OCI-LY7 (cell line): ENCODE data around the gene ZNF827. TPM values are rescaled to one million over a fixed set of nuclear protein-coding genes. Genes with fewer than 3 reads are reported as not detected.

ENCODE experiments used
- BruUV-seq: library from RNA; stranded (reverse); fragments of 400-500 nt; replicated peaks from 2 replicates; lab custom pipeline; 2021; lab: Mats Ljungman, UMichigan
- CTCF ChIA-PET: fragments of 300-600 bp; sonication (Branson Sonifier 250); formaldehyde crosslinking; loops from one replicate; lab custom pipeline; 2022; ENCODE audit warnings: antibody characterized with exemption; ENCODE audit not compliant: unreplicated experiment; lab: Charles Lee
- POLR2A ChIA-PET: fragments of 300-600 bp; sonication (Branson Sonifier 250); formaldehyde crosslinking; loops from one replicate; lab custom pipeline; 2022; ENCODE audit warnings: antibody characterized with exemption; lab: Charles Lee
- DNase-seq: peaks from one replicate; pipeline ENCODE4 v3.0.0-alpha.2; 2015; ENCODE audit warnings: low spot score
- H2AFZ ChIP-seq: fragments of 200-600 bp; sonication (generic), shearing (Covaris generic); 2 replicates; pipeline ENCODE4 v1.6.1; 2014; ENCODE audit warnings: mild to moderate bottlenecking, antibody characterized with exemption, low read length, moderate library complexity
- H3K27ac ChIP-seq: fragments of 200-600 bp; sonication (generic); 2 replicates; pipeline ENCODE4 v1.5.1; 2014; ENCODE audit warnings: mixed run types, low read depth, mild to moderate bottlenecking, moderate library complexity, low read length, inconsistent platforms; ENCODE audit not compliant: poor library complexity, severe bottlenecking
- H3K36me3 ChIP-seq: fragments of 200-600 bp; sonication (generic); 2 replicates; pipeline ENCODE4 v1.6.1; 2014; ENCODE audit warnings: mild to moderate bottlenecking, antibody characterized with exemption, low read length, moderate library complexity, mixed read lengths; ENCODE audit not compliant: insufficient read depth
- H3K4me1 ChIP-seq: fragments of 200-600 bp; sonication (generic); 2 replicates; pipeline ENCODE4 v1.5.1; 2014; ENCODE audit warnings: mild to moderate bottlenecking, low read length; ENCODE audit not compliant: insufficient read depth, poor library complexity, severe bottlenecking
- H3K4me2 ChIP-seq: fragments of 200-600 bp; sonication (generic); 2 replicates; pipeline ENCODE4 v1.6.1; 2014; ENCODE audit warnings: mild to moderate bottlenecking, low read length
- H3K4me3 ChIP-seq: fragments of 200-600 bp; sonication (generic); 2 replicates; pipeline ENCODE4 v1.5.1; 2014; ENCODE audit warnings: mild to moderate bottlenecking, low read depth, low read length; ENCODE audit not compliant: poor library complexity, severe bottlenecking
- H3K79me2 ChIP-seq: fragments of 200-600 bp; sonication (generic); 2 replicates; pipeline ENCODE4 v1.6.1; 2016; ENCODE audit warnings: low read depth, mild to moderate bottlenecking, low read length, moderate library complexity, mixed read lengths; ENCODE audit not compliant: insufficient read depth
- H3K9me2 ChIP-seq: fragments of 200-600 bp; sonication (generic); 2 replicates; pipeline ENCODE4 v1.6.1; 2016; ENCODE audit warnings: mild to moderate bottlenecking, low read length, mixed read lengths; ENCODE audit not compliant: insufficient read depth
- H3K9me3 ChIP-seq: fragments of 200-600 bp; sonication (generic); 2 replicates; pipeline ENCODE4 v1.6.1; 2014; ENCODE audit warnings: mild to moderate bottlenecking, mixed run types, low read length, mixed read lengths
- H4K20me1 ChIP-seq: fragments of 200-600 bp; sonication (generic); 2 replicates; pipeline ENCODE4 v1.6.1; 2014; ENCODE audit warnings: mild to moderate bottlenecking, antibody characterized with exemption, low read length, moderate library complexity, mixed read lengths; ENCODE audit not compliant: insufficient read depth
- EZH2phosphoT487 ChIP-seq: fragments of 200-600 bp; sonication (generic); IDR thresholded peaks from 2 replicates; pipeline ENCODE4 v1.6.1; 2018; ENCODE audit warnings: low read depth, borderline replicate concordance, mild to moderate bottlenecking, mixed run types, antibody characterized with exemption, low read length, moderate library complexity, mixed read lengths
- intact Hi-C: fragments of 100-400 bp; cut with micrococcal nuclease; formaldehyde crosslinking; loops from one replicate; pipeline ENCODE4 v1.10.0; 2022; ENCODE audit not compliant: unreplicated experiment
- total RNA-seq, 2 experiments: library from RNA; depleted of rRNA in 1 of 2; stranded (reverse); fragments of >200 nt in 1 of 2; shearing (Covaris generic) in 1 of 2; gene quantifications; 2 replicates each; pipeline ENCODE4 v1.2.3, GENCODE V29; 2014 to 2022
- TF ChIP-seq, protein P1 (sequence below): fragments of 200-600 bp; sonication (generic); conservative IDR thresholded peaks from 2 replicates; pipeline ENCODE4 v1.5.1; 2014; ENCODE audit warnings: mild to moderate bottlenecking, antibody characterized with exemption, low read length, moderate library complexity, mixed read lengths

Gene ZNF827
- total RNA-seq, 2 experiments from 2014 or later = 15.1 to 42.9 TPM

- Histone ChIP-seq H3K36me3 (peaks cover 92% of the 10 kb centered on the region), H3K4me2 (no peak overlapping the region), H3K9me2 (no peaks in the 10 kb centered on the region), H3K4me3 (no peak overlapping the region), H3K9me3 (no peaks in the 10 kb centered on the region), H3K79me2 (no peaks in the 10 kb centered on the region), H4K20me1 (no peaks in the 10 kb centered on the region), H3K4me1 (no peaks in the 10 kb centered on the region), H2AFZ (no peak overlapping the region), H3K27ac (no peak overlapping the region)
- POLR2A ChIA-PET = interaction anchor here (0.6 to 0.7 kb wide), 2 partner anchors 21 to 32 kb away, joined by 3 to 4 read pairs; no protein-coding TSS in a partner anchor
- CTCF ChIA-PET = no interaction called here
- TF ChIP-seq EZH2phosphoT487 = no peak
- TF ChIP-seq, protein P1, sequence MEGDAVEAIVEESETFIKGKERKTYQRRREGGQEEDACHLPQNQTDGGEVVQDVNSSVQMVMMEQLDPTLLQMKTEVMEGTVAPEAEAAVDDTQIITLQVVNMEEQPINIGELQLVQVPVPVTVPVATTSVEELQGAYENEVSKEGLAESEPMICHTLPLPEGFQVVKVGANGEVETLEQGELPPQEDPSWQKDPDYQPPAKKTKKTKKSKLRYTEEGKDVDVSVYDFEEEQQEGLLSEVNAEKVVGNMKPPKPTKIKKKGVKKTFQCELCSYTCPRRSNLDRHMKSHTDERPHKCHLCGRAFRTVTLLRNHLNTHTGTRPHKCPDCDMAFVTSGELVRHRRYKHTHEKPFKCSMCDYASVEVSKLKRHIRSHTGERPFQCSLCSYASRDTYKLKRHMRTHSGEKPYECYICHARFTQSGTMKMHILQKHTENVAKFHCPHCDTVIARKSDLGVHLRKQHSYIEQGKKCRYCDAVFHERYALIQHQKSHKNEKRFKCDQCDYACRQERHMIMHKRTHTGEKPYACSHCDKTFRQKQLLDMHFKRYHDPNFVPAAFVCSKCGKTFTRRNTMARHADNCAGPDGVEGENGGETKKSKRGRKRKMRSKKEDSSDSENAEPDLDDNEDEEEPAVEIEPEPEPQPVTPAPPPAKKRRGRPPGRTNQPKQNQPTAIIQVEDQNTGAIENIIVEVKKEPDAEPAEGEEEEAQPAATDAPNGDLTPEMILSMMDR = no peak
- BruUV-seq = no TSS peak
- DNase-seq = no peak
- intact Hi-C loops = no loop called here
Observed at GRCh38 chr4:145774473-145774872, 164.2 kb downstream of the ZNF827 start.

DNA sequence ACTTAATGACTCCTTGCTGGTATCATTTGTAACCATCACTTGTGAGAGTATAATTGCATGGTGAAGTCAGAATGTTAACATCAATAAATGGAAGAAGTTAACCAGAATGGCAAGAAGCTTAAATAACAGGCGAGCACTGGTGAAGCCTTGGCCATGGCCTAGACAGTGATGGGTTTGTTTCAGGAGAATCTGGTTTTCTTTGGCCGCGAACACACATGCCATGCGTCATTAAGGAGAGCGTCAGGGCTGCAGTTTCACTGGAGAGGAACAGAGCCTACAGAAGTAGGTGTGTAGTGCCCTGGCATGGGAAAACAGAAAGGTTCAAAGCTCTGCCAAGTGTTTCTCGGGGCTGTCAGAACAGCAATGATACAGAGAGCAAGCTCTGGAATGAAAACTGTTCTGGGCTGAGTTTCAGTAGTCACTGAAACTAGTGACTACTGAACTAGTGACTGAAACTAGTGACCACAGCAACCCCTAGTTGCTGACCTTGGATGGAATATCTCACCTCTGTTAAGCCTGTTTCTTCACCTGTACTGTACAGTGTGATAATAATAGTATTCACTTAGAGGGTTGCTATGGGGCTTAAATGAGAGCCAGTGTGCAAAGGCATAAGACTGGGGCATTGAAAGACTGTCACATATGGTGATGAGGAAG lies 164.9 kb downstream of the ZNF827 start:
- Histone ChIP-seq H4K20me1 (no peaks in the 10 kb centered on the region), H2AFZ (no peak overlapping the region), H3K4me1 (no peaks in the 10 kb centered on the region), H3K27ac (no peak overlapping the region), H3K4me2 (no peak overlapping the region), H3K9me2 (no peaks in the 10 kb centered on the region), H3K79me2 (no peaks in the 10 kb centered on the region), H3K9me3 (no peaks in the 10 kb centered on the region), H3K36me3 (peaks cover 91% of the 10 kb centered on the region), H3K4me3 (no peak overlapping the region)
- no TSS peak for BruUV-seq
- ChIA-PET POLR2A (interaction anchor here (0.6 kb wide), 1 partner anchor 32 kb away, joined by 3 read pairs; no protein-coding TSS in a partner anchor), CTCF (no interaction called here)
- DNase-seq = no peak
- TF ChIP-seq EZH2phosphoT487 = no peak
- TF ChIP-seq, protein P1 = no peak
- intact Hi-C loops = no loop called here

DNA sequence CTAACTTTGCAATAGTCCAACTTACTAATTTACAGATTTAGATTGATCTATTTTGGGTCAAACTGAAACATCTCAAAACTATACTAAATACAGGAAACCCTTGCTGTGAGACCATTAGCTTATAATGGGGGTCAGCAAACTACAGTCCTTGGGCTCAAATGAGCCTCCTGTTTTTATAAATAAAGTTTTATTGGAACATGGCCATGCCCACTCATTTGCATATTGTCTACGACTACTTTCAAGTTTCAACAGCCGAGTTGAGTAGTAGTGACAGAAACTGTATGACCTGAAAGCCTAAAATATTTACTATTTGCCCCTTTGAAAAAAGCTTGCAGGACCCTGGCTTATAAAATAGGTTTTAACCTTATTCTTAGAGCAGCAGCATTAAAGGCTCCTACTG lies 166.3 kb downstream of the ZNF827 start:
- intact Hi-C loops = no loop called here
- peaks cover 91% of the 10 kb centered on the region for H3K36me3 ChIP-seq
- no peaks in the 10 kb centered on the region for H3K9me3 ChIP-seq
- H3K4me1 ChIP-seq = no peaks in the 10 kb centered on the region
- POLR2A ChIA-PET = interaction anchor here (0.6 to 0.7 kb wide), 2 partner anchors 85 to 470 kb away, joined by 3 read pairs; no protein-coding TSS in a partner anchor
- CTCF ChIA-PET = interaction anchor here (0.8 kb wide), 1 partner anchor 67 kb away, joined by 4 read pairs; no protein-coding TSS in a partner anchor
- DNase-seq = no peak
- no peak overlapping the region for H2AFZ ChIP-seq
- no peak overlapping the region for H3K4me3 ChIP-seq
- BruUV-seq = no TSS peak
- no peaks in the 10 kb centered on the region for H3K79me2 ChIP-seq
- TF ChIP-seq EZH2phosphoT487 = no peak
- H3K27ac ChIP-seq = no peak overlapping the region
- no peaks in the 10 kb centered on the region for H4K20me1 ChIP-seq
- H3K9me2 ChIP-seq = no peaks in the 10 kb centered on the region
- no peak overlapping the region for H3K4me2 ChIP-seq
